A673 (cell line): ENCODE measurements around the gene UTRN. TPM values are rescaled to one million over a fixed set of nuclear protein-coding genes. Genes with fewer than 3 reads are reported as not detected.

Source experiments
- BruUV-seq: library from RNA; stranded (reverse); fragments of 400-500 nt; replicated peaks from 2 replicates; lab custom pipeline; 2021; lab: Mats Ljungman, UMichigan
- CTCF ChIA-PET: fragments of 300-600 bp; sonication (Branson Sonifier 250); formaldehyde crosslinking; loops from one replicate; lab custom pipeline; 2022; ENCODE audit warnings: antibody characterized with exemption; lab: Charles Lee
- POLR2A ChIA-PET: fragments of 300-600 bp; sonication (Branson Sonifier 250); formaldehyde crosslinking; loops from one replicate; lab custom pipeline; 2022; ENCODE audit warnings: antibody characterized with exemption; ENCODE audit not compliant: low non-redundant PET; lab: Charles Lee
- DNase-seq: peaks from one replicate; pipeline ENCODE4 v3.0.0-alpha.2; 2015; ENCODE audit warnings: low spot score
- H3K27ac ChIP-seq: fragments of 200-600 bp; sonication (generic); 2 replicates; pipeline ENCODE4 v1.5.1; 2016; ENCODE audit warnings: mixed run types, low read depth, mild to moderate bottlenecking, mixed read lengths, antibody characterized with exemption, low read length; ENCODE audit not compliant: poor library complexity, severe bottlenecking
- H3K27me3 ChIP-seq: fragments of 200-600 bp; sonication (generic); replicated peaks from 2 replicates; pipeline ENCODE4 v1.6.1; 2017; ENCODE audit warnings: mixed run types, low read depth, mild to moderate bottlenecking, mixed read lengths, antibody characterized with exemption, low read length; ENCODE audit not compliant: insufficient read depth, poor library complexity
- H3K36me3 ChIP-seq: fragments of 200-600 bp; sonication (generic); 2 replicates; pipeline ENCODE4 v1.6.1; 2016; ENCODE audit warnings: mixed run types, mild to moderate bottlenecking, mixed read lengths, antibody characterized with exemption, low read length; ENCODE audit not compliant: insufficient read depth, poor library complexity, severe bottlenecking
- H3K4me1 ChIP-seq: fragments of 200-600 bp; sonication (generic); 2 replicates; pipeline ENCODE4 v1.6.1; 2017; ENCODE audit warnings: mixed run types, mild to moderate bottlenecking, mixed read lengths, antibody characterized with exemption, low read length; ENCODE audit not compliant: insufficient read depth, poor library complexity, severe bottlenecking
- H3K4me3 ChIP-seq: fragments of 200-600 bp; sonication (generic); 2 replicates; pipeline ENCODE4 v1.5.1; 2016; ENCODE audit warnings: low read depth, mixed run types, mild to moderate bottlenecking, mixed read lengths, low read length; ENCODE audit not compliant: poor library complexity, severe bottlenecking
- H3K9me3 ChIP-seq: fragments of 200-600 bp; sonication (generic); 2 replicates; pipeline ENCODE4 v1.6.1; 2016; ENCODE audit warnings: mixed run types, low read depth, mild to moderate bottlenecking, mixed read lengths, antibody characterized with exemption, low read length; ENCODE audit not compliant: poor library complexity, severe bottlenecking
- CTCF ChIP-seq: fragments of 300-800, 200-600 bp; sonication (generic); conservative IDR thresholded peaks from 2 replicates; pipeline ENCODE4 v1.5.1; 2017; ENCODE audit warnings: low read depth, mild to moderate bottlenecking, antibody characterized with exemption, low read length, moderate library complexity, mixed read lengths
- EZH2 ChIP-seq: fragments of 200-600 bp; sonication (generic); IDR thresholded peaks from 2 replicates; pipeline ENCODE4 v1.6.1; 2017; ENCODE audit warnings: borderline replicate concordance, low read depth, mild to moderate bottlenecking, mixed read lengths, antibody characterized with exemption, low read length; ENCODE audit not compliant: poor library complexity, severe bottlenecking
- intact Hi-C: fragments of 100-400 bp; cut with micrococcal nuclease; formaldehyde crosslinking; loops from one replicate; pipeline ENCODE4 v1.10.0; 2022; ENCODE audit not compliant: unreplicated experiment
- total RNA-seq: library from RNA; stranded (reverse); gene quantifications from 2 replicates; pipeline ENCODE4 v1.2.3, GENCODE V29; 2021

UTRN gene
- total RNA-seq, 1 experiment from 2014 or later, result 75.2 TPM

GRCh38 chr6:144330017-144330987, 45.2 kb downstream of the UTRN start:
- POLR2A ChIA-PET, result no interaction called here
- intact Hi-C loops, result no loop called here
- Histone ChIP-seq H3K36me3 (no peaks in the 10 kb centered on the region), H3K9me3 (no peaks in the 10 kb centered on the region), H3K4me1 (peaks cover 18% of the 10 kb centered on the region), H3K4me3 (no peak overlapping the region), H3K27ac (no peak overlapping the region), H3K27me3 (no peaks in the 10 kb centered on the region)
- DNase-seq, result no peak
- CTCF ChIA-PET, result no interaction called here
- TF ChIP-seq CTCF (no peak), EZH2 (no peak)
- no TSS peak for BruUV-seq

DNA sequence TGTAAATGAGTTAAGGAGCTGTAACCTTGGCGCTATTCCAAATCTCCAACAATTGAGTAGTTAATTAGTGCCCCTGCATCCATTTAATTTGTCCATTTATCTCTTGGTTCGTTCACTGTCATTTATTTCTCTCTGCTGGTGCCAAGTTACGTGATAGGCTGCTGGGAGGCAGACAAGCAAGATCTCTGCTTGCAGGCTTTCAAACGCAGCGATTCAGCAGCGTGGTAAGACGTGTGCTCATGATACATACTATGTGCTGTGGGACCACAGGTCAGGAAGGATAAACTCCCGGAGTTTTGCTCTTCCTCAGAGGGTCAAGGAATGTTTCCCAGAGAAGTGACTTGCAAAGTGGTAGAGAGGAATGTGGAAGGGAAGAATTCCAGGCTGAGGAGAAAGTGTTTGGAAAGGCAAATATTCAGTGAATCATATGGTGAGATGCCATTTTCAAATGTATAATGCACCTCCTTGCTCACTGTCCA, 46.4 kb downstream of the UTRN start:
- DNase-seq, result no peak
- H3K27me3 ChIP-seq, result no peaks in the 10 kb centered on the region
- ChIA-PET POLR2A (no interaction called here), CTCF (no interaction called here)
- intact Hi-C loops, result no loop called here
- H3K9me3 ChIP-seq, result no peaks in the 10 kb centered on the region
- no peaks in the 10 kb centered on the region for H3K36me3 ChIP-seq
- H3K4me1 ChIP-seq, result peaks cover 21% of the 10 kb centered on the region
- TF ChIP-seq CTCF (no peak), EZH2 (no peak)
- no peak overlapping the region for H3K27ac ChIP-seq
- BruUV-seq, result no TSS peak
- H3K4me3 ChIP-seq, result no peak overlapping the region

GRCh38 chr6:144332177-144332576, 47.0 kb downstream of the UTRN start:
- Histone ChIP-seq H3K4me1 (peaks cover 24% of the 10 kb centered on the region), H3K36me3 (no peaks in the 10 kb centered on the region), H3K9me3 (no peaks in the 10 kb centered on the region), H3K4me3 (no peak overlapping the region), H3K27ac (no peak overlapping the region), H3K27me3 (no peaks in the 10 kb centered on the region)
- no peak for DNase-seq
- TF ChIP-seq CTCF (no peak), EZH2 (no peak)
- intact Hi-C loops, result no loop called here
- CTCF ChIA-PET, result interaction anchor here (0.6 kb wide), 1 partner anchor 49 kb away, joined by 7 read pairs; no protein-coding TSS in a partner anchor
- POLR2A ChIA-PET, result no interaction called here
- no TSS peak for BruUV-seq
